Endothelial cell (in vitro differentiated cells): ENCODE measurements around the gene GINS1. TPM values are rescaled to one million over a fixed set of nuclear protein-coding genes. Genes with fewer than 3 reads are reported as not detected.
A peak's percentile ranks its signal among the peaks of the same experiment; 100 is the strongest.

Experiments used
- DNase-seq: peaks from one replicate; pipeline ENCODE4 v3.0.0; 2021; ENCODE audit warnings: low spot score
- H3K27ac Mint-ChIP-seq: one replicate; pipeline ENCODE4 v1.8.0; 2021; ENCODE audit warnings: mixed read lengths, inconsistent platforms; ENCODE audit not compliant: unreplicated experiment
- H3K27me3 Mint-ChIP-seq: one replicate; pipeline ENCODE4 v1.8.0; 2021; ENCODE audit warnings: mild to moderate bottlenecking, moderate library complexity, mixed read lengths, inconsistent platforms; ENCODE audit not compliant: unreplicated experiment
- H3K36me3 Mint-ChIP-seq: one replicate; pipeline ENCODE4 v1.8.0; 2021; ENCODE audit warnings: mild to moderate bottlenecking, low read depth, mixed read lengths, inconsistent platforms; ENCODE audit not compliant: unreplicated experiment
- H3K4me1 Mint-ChIP-seq: one replicate; pipeline ENCODE4 v1.8.0; 2021; ENCODE audit warnings: mild to moderate bottlenecking, mixed read lengths, inconsistent platforms; ENCODE audit not compliant: unreplicated experiment
- H3K4me3 Mint-ChIP-seq: one replicate; pipeline ENCODE4 v1.8.0; 2021; ENCODE audit warnings: mild to moderate bottlenecking, mixed read lengths, inconsistent platforms; ENCODE audit not compliant: unreplicated experiment
- H3K9me3 Mint-ChIP-seq: one replicate; pipeline ENCODE4 v1.8.0; 2021; ENCODE audit warnings: mixed read lengths, inconsistent platforms; ENCODE audit not compliant: unreplicated experiment
- total RNA-seq: library from RNA; stranded (reverse); fragmentation: NEBNext Ultra II Directional; extraction: Animal tissue kit (Norgen Biotek cat#: 25700); gene quantifications from one replicate; pipeline ENCODE4 v1.2.1, GENCODE V29; 2021; ENCODE audit not compliant: unreplicated experiment
- TF ChIP-seq, protein P1 (sequence below): fragments of 200-600 bp; sonication (generic); IDR thresholded peaks from one replicate; pipeline ENCODE4 v1.5.0; 2021; ENCODE audit warnings: antibody characterized with exemption; ENCODE audit not compliant: unreplicated experiment

The GINS1 gene
- total RNA-seq, 1 donor from 2014 or later, result 12.3 TPM

DNA sequence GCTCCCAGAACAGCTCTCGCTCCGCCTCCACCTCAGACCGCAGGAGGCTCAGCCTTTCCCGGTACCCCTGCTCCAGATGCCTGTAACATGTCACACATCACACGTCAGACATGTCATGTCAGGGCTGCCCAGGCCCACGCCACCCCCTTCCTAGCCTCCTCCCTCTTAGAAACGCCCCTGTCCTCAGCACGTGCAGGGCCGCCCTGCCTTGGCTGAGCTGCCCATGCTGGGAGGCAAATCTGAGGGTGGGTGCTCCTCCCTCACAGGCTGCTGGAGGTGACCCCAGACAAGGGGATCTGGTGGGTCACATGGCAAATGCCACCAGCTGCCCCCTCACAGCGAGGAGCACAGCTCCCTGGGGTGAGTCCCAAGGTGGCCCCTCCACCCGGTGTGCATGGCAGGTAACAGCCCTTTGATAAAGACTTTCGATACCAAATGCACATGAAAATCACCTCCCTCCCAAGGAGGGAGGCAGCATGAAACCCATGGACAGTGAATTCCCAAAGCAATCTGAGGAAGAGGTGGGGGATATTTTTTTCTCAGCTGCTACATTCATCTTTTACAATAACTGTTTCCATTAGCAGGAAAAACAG lies 84.1 kb downstream of the GINS1 start:
- H3K27ac Mint-ChIP-seq, result no peak overlapping the region

DNA sequence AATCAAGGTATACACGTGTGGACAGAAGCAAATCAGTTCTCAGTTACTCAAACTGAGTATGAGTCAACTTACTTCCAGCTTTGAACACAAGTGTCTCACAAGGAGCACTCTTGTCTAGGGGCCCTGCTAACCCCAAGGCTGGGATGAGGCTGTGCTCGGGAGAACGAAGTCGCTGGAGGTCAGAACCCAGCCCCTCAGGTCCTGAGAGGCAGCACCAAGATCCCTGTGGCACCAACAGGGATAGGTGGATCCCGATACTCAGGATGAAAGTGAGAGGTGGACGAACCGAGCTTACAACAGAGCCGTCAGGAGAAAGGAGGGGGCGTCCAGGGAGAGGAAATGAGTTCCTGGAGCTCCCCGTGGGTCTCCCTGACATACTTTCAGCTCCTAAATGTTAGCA lies 85.7 kb downstream of the GINS1 start:
- H3K4me1 Mint-ChIP-seq, result no peaks in the 10 kb centered on the region
- H3K27me3 Mint-ChIP-seq, result peaks cover 13% of the 10 kb centered on the region

More for the DNA sequence above, 84.1 kb downstream of the GINS1 start:
- peaks cover under 1% of the 10 kb centered on the region for H3K4me1 Mint-ChIP-seq
- H3K9me3 Mint-ChIP-seq, result no peaks in the 10 kb centered on the region
- peaks cover 11% of the 10 kb centered on the region for H3K27me3 Mint-ChIP-seq
- no peak for DNase-seq
- TF ChIP-seq, protein P1, sequence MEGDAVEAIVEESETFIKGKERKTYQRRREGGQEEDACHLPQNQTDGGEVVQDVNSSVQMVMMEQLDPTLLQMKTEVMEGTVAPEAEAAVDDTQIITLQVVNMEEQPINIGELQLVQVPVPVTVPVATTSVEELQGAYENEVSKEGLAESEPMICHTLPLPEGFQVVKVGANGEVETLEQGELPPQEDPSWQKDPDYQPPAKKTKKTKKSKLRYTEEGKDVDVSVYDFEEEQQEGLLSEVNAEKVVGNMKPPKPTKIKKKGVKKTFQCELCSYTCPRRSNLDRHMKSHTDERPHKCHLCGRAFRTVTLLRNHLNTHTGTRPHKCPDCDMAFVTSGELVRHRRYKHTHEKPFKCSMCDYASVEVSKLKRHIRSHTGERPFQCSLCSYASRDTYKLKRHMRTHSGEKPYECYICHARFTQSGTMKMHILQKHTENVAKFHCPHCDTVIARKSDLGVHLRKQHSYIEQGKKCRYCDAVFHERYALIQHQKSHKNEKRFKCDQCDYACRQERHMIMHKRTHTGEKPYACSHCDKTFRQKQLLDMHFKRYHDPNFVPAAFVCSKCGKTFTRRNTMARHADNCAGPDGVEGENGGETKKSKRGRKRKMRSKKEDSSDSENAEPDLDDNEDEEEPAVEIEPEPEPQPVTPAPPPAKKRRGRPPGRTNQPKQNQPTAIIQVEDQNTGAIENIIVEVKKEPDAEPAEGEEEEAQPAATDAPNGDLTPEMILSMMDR, result no peak
- H3K36me3 Mint-ChIP-seq, result peaks cover 31% of the 10 kb centered on the region
- H3K4me3 Mint-ChIP-seq, result no peak overlapping the region

GRCh38 chr20:25493748-25494505 lies 86.5 kb downstream of the GINS1 start:
- Mint-ChIP-seq H3K9me3 (no peaks in the 10 kb centered on the region), H3K4me1 (no peaks in the 10 kb centered on the region), H3K4me3 (peak overlapping the region; percentile 13), H3K36me3 (peaks cover 38% of the 10 kb centered on the region), H3K27me3 (peaks cover 12% of the 10 kb centered on the region), H3K27ac (peak overlapping the region; percentile 42)
- TF ChIP-seq, protein P1, result no peak
- no peak for DNase-seq

More for the DNA sequence above, 85.7 kb downstream of the GINS1 start:
- H3K4me3 Mint-ChIP-seq, result no peak overlapping the region
- H3K27ac Mint-ChIP-seq, result no peak overlapping the region
- DNase-seq, result no peak
- H3K36me3 Mint-ChIP-seq, result peaks cover 35% of the 10 kb centered on the region
- H3K9me3 Mint-ChIP-seq, result no peaks in the 10 kb centered on the region
- TF ChIP-seq, protein P1, result no peak

DNA sequence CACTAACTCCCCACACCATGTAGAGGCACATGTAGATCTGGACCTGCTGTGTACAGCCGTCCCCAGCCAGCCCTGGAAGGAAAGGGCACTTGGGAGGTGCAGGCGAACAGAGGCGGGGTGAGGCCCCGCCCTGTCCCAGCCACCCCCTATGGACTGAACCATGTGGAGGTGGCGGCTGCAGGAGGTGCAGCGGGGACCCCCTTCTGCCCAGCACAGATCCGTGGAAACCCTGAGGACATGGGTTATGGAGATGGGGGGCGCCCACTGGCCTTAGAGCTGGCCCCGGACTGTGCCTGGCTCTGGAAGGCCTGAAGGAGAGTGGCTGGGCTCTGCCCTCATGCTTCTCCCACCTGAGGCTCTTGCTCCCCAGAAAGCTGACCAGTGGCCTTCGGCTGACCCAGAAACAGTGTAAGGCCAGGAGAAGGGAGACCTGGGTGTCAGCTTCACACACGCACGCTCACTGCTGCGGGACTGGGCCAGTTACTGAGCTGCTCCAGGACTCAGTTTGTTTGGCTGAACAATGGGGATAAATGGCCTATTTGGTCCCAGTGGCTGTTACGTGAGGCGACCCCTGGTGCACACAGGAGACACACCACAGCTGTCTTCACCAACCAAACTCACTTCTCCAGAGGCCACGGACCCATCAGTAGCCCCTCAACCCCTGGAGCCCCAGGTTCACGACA lies 87.2 kb downstream of the GINS1 start:
- Mint-ChIP-seq H3K9me3 (no peaks in the 10 kb centered on the region), H3K27ac (no peak overlapping the region), H3K36me3 (peaks cover 45% of the 10 kb centered on the region), H3K4me1 (no peaks in the 10 kb centered on the region), H3K4me3 (peak overlapping the region; percentile 13), H3K27me3 (peaks cover 10% of the 10 kb centered on the region)
- TF ChIP-seq, protein P1, result no peak
- DNase-seq, result no peak
